Right cardiac atrium (tissue), 5 donors: ENCODE data around the gene LHFPL3. TPM values are rescaled to one million over a fixed set of nuclear protein-coding genes. Genes with fewer than 3 reads are reported as not detected.

ENCODE experiments used
- ATAC-seq, 2 donors: fragments of 200-7000 bp; cut with Tn5 transposase; one replicate each; pipeline versions ENCODE4 v1.8.0 to v1.9.1; 2020; ENCODE audit warnings: moderate library complexity in 2 of 2, mild to moderate bottlenecking in 1 of 2
- DNase-seq, 3 donors: peaks; one replicate each; pipeline ENCODE4 v3.0.0-alpha.2; 2020
- H3K27ac ChIP-seq: one replicate; pipeline ENCODE4 v1.5.1; 2013; ENCODE audit warnings: mild to moderate bottlenecking, low read length, control low read depth, moderate library complexity
- H3K27me3 ChIP-seq: one replicate; pipeline ENCODE4 v1.6.1; 2013; ENCODE audit not compliant: control insufficient read depth, insufficient read depth
- H3K4me1 ChIP-seq: one replicate; pipeline ENCODE4 v1.6.1; 2013; ENCODE audit warnings: low read length; ENCODE audit not compliant: control insufficient read depth, insufficient read depth
- H3K4me3 ChIP-seq: one replicate; pipeline ENCODE4 v1.5.1; 2013; ENCODE audit warnings: low read length, control low read depth
- H3K9me3 ChIP-seq: one replicate; pipeline ENCODE4 v1.6.1; 2013; ENCODE audit warnings: low read length; ENCODE audit not compliant: control insufficient read depth
- WGBS: extraction: QIAGEN DNeasy Blood & Tissue Kit; methylation state at CpG from one replicate; pipeline ENCODE4 v1.1.7; 2013; 5-methylcytosine and 5-hydroxymethylcytosine counted together
- intact Hi-C, 4 donors: fragments of 100-400 bp; cut with DNase I; formaldehyde crosslinking; loops; one replicate each; pipeline versions ENCODE4 v1.11.0 to v1.14.0; 2022 to 2023
- polyA plus RNA-seq: library from polyadenylated mRNA; stranded (reverse); fragments of 200-250 nt; gene quantifications from one replicate; pipeline ENCODE4 v1.2.3, GENCODE V29; 2013
- total RNA-seq, 4 donors: library from RNA; stranded (reverse); fragmentation: NEBNext Ultra II Directional; extraction: Animal tissue kit (Norgen Biotek cat#: 25700); gene quantifications; one replicate each; pipeline ENCODE4 v1.2.1, GENCODE V29; 2021
- donor health status: healthy with polysubstance abuse.
- donor health status: DM: no; HTN: yes; CAD: no.
- donor health status: DM: no; HTN: no; CAD: no.
- donor health status: DM: no; HTN: yes; CAD: no; lungs with severe emphysema.
- donor health status: DM: yes; HTN: yes; CAD: no.

Gene LHFPL3
- total and polyA plus RNA-seq, 5 donors, result not detected

GRCh38 chr7:104652434-104652833 is 324.0 kb downstream of the LHFPL3 start:
- Histone ChIP-seq H3K9me3 (no peaks in the 10 kb centered on the region), H3K27ac (no peak overlapping the region), H3K4me3 (no peak overlapping the region), H3K27me3 (no peaks in the 10 kb centered on the region), H3K4me1 (no peaks in the 10 kb centered on the region)
- no peak for ATAC-seq
- WGBS, result 70% methylated on average over 4 of the region's 4 CpGs
- intact Hi-C loops, result no loop called here
- DNase-seq, result no peak

- intact Hi-C loops, result no loop called here
- Histone ChIP-seq H3K4me3 (no peak overlapping the region), H3K27me3 (no peaks in the 10 kb centered on the region), H3K27ac (no peak overlapping the region), H3K4me1 (no peaks in the 10 kb centered on the region), H3K9me3 (no peaks in the 10 kb centered on the region)
- ATAC-seq, result no peak
- WGBS, result 35% methylated on average over 1 of the region's 1 CpG
- DNase-seq, result no peak
These were observed 324.5 kb downstream of the LHFPL3 start for GRCh38 chr7:104652865-104653264.

GRCh38 chr7:104653825-104654401 is 325.5 kb downstream of the LHFPL3 start:
- Histone ChIP-seq H3K27ac (no peak overlapping the region), H3K4me3 (no peak overlapping the region), H3K9me3 (no peaks in the 10 kb centered on the region), H3K4me1 (no peaks in the 10 kb centered on the region), H3K27me3 (no peaks in the 10 kb centered on the region)
- intact Hi-C loops, result no loop called here
- DNase-seq (no peak), ATAC-seq (peak; percentile 44 to 51)
- WGBS, result 41% methylated on average over 4 of the region's 4 CpGs

- no peaks in the 10 kb centered on the region for H3K4me1 ChIP-seq
- 65% methylated on average over 3 of the region's 3 CpGs for WGBS
- intact Hi-C loops, result no loop called here
- no peaks in the 10 kb centered on the region for H3K27me3 ChIP-seq
- ATAC-seq, result no peak
- H3K4me3 ChIP-seq, result no peak overlapping the region
- H3K27ac ChIP-seq, result no peak overlapping the region
- H3K9me3 ChIP-seq, result no peaks in the 10 kb centered on the region
- DNase-seq, result no peak
These were observed 327.2 kb downstream of the LHFPL3 start for GRCh38 chr7:104655592-104655991.

- H3K4me1 ChIP-seq, result no peaks in the 10 kb centered on the region
- H3K27me3 ChIP-seq, result no peaks in the 10 kb centered on the region
- H3K27ac ChIP-seq, result no peak overlapping the region
- WGBS, result 55% methylated on average over 1 of the region's 1 CpG
- DNase-seq (no peak), ATAC-seq (no peak)
- intact Hi-C loops, result no loop called here
- no peak overlapping the region for H3K4me3 ChIP-seq
- H3K9me3 ChIP-seq, result no peaks in the 10 kb centered on the region
These were observed 328.1 kb downstream of the LHFPL3 start for GRCh38 chr7:104656467-104656866.

- Histone ChIP-seq H3K4me1 (no peaks in the 10 kb centered on the region), H3K27ac (no peak overlapping the region), H3K4me3 (no peak overlapping the region), H3K9me3 (no peaks in the 10 kb centered on the region), H3K27me3 (no peaks in the 10 kb centered on the region)
- DNase-seq, result no peak
- intact Hi-C loops, result no loop called here
- ATAC-seq, result no peak
- 88% methylated on average over 1 of the region's 1 CpG for WGBS
These were observed 328.7 kb downstream of the LHFPL3 start for GRCh38 chr7:104657134-104657533.

- Histone ChIP-seq H3K9me3 (no peaks in the 10 kb centered on the region), H3K27ac (no peak overlapping the region), H3K4me3 (no peak overlapping the region), H3K27me3 (no peaks in the 10 kb centered on the region), H3K4me1 (no peaks in the 10 kb centered on the region)
- DNase-seq, result no peak
- 64% methylated on average over 5 of the region's 5 CpGs for WGBS
- intact Hi-C loops, result no loop called here
- no peak for ATAC-seq
These were observed 333.2 kb downstream of the LHFPL3 start for GRCh38 chr7:104661575-104661974.

- DNase-seq (no peak), ATAC-seq (no peak)
- Histone ChIP-seq H3K27me3 (no peaks in the 10 kb centered on the region), H3K4me1 (no peaks in the 10 kb centered on the region), H3K27ac (no peak overlapping the region), H3K4me3 (no peak overlapping the region), H3K9me3 (no peaks in the 10 kb centered on the region)
- intact Hi-C loops, result no loop called here
- WGBS, result 76% methylated on average over 1 of the region's 1 CpG
These were observed 336.2 kb downstream of the LHFPL3 start for GRCh38 chr7:104664648-104665047.

DNA sequence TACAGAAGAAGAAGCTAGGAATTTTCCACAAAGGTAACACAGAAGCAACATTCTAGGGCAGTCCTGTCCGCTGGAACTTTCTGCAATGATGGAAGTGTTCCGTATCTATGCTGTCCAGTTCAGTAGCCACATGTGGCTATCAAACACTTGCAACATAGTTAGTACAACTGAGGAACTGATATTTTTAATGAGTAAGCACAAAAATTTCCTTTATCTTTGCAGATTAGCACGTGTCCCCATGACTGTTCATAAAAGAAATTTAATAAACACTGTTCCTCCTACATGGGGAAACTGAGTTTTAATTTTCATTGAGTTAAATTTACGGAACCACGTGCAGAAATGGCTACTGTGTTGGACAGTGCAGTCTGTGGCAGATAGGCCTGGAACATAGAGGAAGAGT is 349.2 kb downstream of the LHFPL3 start:
- Histone ChIP-seq H3K27ac (no peak overlapping the region), H3K4me3 (no peak overlapping the region), H3K27me3 (no peaks in the 10 kb centered on the region), H3K9me3 (no peaks in the 10 kb centered on the region), H3K4me1 (no peaks in the 10 kb centered on the region)
- DNase-seq, result no peak
- ATAC-seq, result no peak
- 65% methylated on average over 5 of the region's 5 CpGs for WGBS
- intact Hi-C loops, result no loop called here

DNA sequence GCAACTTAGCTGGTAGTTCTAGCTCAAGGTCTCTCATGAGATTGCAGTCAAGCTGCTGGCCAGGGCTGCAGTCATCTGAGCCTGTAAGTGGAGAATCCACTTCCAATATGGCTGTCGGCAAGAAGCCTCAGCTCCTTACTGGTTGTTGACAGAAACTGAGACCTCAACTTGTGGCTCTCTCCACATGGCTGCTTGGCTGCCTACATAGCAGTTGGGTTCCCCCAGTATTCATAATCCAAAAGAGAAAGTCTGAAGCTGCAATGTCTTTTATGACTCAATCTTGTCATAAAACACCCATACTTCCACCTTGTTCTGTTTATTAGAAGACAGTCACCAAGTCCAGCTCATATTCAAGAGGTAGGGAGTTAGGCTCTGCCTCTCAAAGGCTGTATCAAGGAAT is 350.7 kb downstream of the LHFPL3 start:
- H3K27me3 ChIP-seq, result no peaks in the 10 kb centered on the region
- H3K9me3 ChIP-seq, result no peaks in the 10 kb centered on the region
- ATAC-seq (no peak), DNase-seq (no peak)
- H3K27ac ChIP-seq, result no peak overlapping the region
- no peaks in the 10 kb centered on the region for H3K4me1 ChIP-seq
- intact Hi-C loops, result no loop called here
- no peak overlapping the region for H3K4me3 ChIP-seq
- WGBS, result 92% methylated on average over 1 of the region's 1 CpG

GRCh38 chr7:104686286-104686685 is 357.9 kb downstream of the LHFPL3 start:
- WGBS, result 80% methylated on average over 1 of the region's 1 CpG
- Histone ChIP-seq H3K27me3 (no peaks in the 10 kb centered on the region), H3K4me3 (no peak overlapping the region), H3K27ac (no peak overlapping the region), H3K9me3 (no peaks in the 10 kb centered on the region), H3K4me1 (no peaks in the 10 kb centered on the region)
- intact Hi-C loops, result no loop called here
- DNase-seq, result no peak
- ATAC-seq, result no peak

DNA sequence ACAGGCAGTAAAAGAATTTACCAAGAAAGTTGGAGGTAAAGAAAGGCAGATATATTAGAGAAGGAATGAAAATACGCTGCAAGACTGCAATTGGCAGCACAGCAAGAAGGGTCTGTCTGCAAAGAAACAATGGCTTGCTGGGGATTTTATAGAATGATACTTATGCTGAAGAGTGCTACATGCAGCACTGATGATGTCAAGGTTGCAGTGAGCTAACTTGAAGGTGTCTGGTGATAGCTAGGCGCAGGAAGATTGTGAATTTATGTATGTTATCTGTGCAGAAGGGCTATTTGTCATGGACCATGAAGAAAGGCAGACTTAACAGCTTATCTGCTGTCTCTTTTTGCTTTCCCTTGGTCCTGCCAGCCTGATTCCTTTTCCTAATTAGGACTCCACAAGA is 366.3 kb downstream of the LHFPL3 start:
- ATAC-seq (no peak), DNase-seq (no peak)
- 43% methylated on average over 2 of the region's 2 CpGs for WGBS
- Histone ChIP-seq H3K4me3 (no peak overlapping the region), H3K9me3 (no peaks in the 10 kb centered on the region), H3K27ac (no peak overlapping the region), H3K27me3 (no peaks in the 10 kb centered on the region), H3K4me1 (no peaks in the 10 kb centered on the region)
- intact Hi-C loops, result no loop called here
